HL-60 (cell line): ENCODE results near the gene FCRLB.

Experiments
- DNase-seq, 2 experiments: peaks; one replicate each; pipeline ENCODE4 v3.0.0-alpha.2; 2010 to 2020; ENCODE audit warnings: low read depth in 1 of 2, low spot score in 1 of 2
- H3K27ac ChIP-seq: fragments of 250-450 bp; sonication (Bioruptor Pico); replicated peaks from 2 replicates; pipeline ENCODE4 v1.5.1; 2020; ENCODE audit warnings: mild to moderate bottlenecking, moderate library complexity
- H3K27me3 ChIP-seq: fragments of 250-450 bp; sonication (Bioruptor Pico); 2 replicates; pipeline ENCODE4 v1.5.1; 2021; ENCODE audit warnings: mild to moderate bottlenecking, moderate library complexity; ENCODE audit not compliant: insufficient read depth, poor library complexity, severe bottlenecking
- H3K4me3 ChIP-seq: replicated peaks from 2 replicates; pipeline ENCODE4 v1.5.1; 2011; ENCODE audit warnings: mild to moderate bottlenecking, control low read depth, low read length; ENCODE audit not compliant: insufficient read depth
- CTCF ChIP-seq: IDR thresholded peaks from one replicate; pipeline ENCODE4 v1.5.1; 2011; ENCODE audit warnings: low read length, control low read depth, inconsistent platforms; ENCODE audit not compliant: insufficient read depth
- GABPA ChIP-seq: IDR thresholded peaks from 2 replicates; pipeline ENCODE4 v1.6.1; 2012; ENCODE audit warnings: low read depth
- POLR2AphosphoS5 ChIP-seq: IDR thresholded peaks from 2 replicates; pipeline ENCODE4 v1.6.1; 2012; ENCODE audit warnings: low read depth
- REST ChIP-seq: IDR thresholded peaks from 2 replicates; pipeline ENCODE4 v1.6.1; 2012; ENCODE audit warnings: low read depth; ENCODE audit not compliant: insufficient replicate concordance
- SPI1 ChIP-seq: IDR thresholded peaks from 2 replicates; pipeline ENCODE4 v1.6.1; 2012; ENCODE audit warnings: low read depth, mild to moderate bottlenecking, borderline replicate concordance

The FCRLB gene

GRCh38 chr1:161728376-161729226 is 7.3 kb downstream of the FCRLB start:
- no peak for DNase-seq
- Histone ChIP-seq H3K27ac (no peak overlapping the region), H3K27me3 (no peaks in the 10 kb centered on the region), H3K4me3 (no peak overlapping the region)
- TF ChIP-seq REST: no peak

DNA sequence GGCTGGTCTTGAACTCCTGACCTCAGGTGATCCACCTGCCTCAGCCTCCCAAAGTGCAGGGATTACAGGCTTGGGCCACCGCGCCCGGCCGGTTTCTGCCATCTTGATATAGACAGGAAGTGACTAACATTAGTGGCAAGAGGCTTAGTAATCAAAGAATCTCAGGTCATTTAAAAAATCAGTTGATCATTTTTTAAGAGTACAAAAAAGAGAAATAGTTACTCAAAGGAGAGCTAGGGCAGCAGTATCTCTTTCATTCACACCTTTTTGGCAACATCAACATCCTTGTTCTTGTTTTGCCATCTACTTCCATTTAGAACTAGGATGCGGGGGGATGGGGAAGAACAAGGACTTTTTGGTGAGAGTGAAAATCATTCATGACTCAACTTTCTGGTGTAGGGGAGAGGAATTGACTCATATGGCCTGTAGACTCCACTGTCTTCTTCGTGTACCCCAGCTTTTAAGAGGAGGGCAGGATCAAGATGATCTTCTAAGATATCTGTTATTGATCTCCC is 8.8 kb downstream of the FCRLB start:
- peak in 1 of 2 experiments; percentile 18 for DNase-seq
- no peak overlapping the region for H3K4me3 ChIP-seq
- H3K27me3 ChIP-seq: no peaks in the 10 kb centered on the region
- H3K27ac ChIP-seq: no peak overlapping the region
- TF ChIP-seq REST (no peak), GABPA (no peak), CTCF (no peak), SPI1 (no peak), POLR2AphosphoS5 (no peak)

DNA sequence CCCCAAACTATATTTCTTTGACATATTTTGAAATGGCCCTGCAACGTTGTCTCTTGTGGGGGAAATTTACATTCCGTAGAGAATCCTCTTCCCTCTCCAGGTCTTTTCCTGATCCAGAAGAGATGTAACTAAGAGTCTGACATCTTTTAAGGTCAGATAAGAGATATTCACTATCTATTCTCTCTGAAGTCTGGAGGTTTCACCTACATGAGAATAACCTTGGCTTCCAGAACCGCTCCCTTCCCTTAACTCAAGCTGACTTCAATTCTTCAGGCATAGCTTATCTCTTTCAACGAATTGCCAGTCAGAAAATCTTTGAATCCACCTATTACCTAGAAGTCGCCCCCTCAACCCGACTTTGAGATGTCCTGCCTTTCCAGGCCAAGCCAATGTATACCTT is 9.9 kb downstream of the FCRLB start:
- Histone ChIP-seq H3K4me3 (no peak overlapping the region), H3K27me3 (no peaks in the 10 kb centered on the region), H3K27ac (no peak overlapping the region)
- no peak for DNase-seq
- TF ChIP-seq POLR2AphosphoS5 (no peak), REST (no peak), SPI1 (no peak), CTCF (no peak), GABPA (no peak)
